HG02610 (cell line): ENCODE results near the gene ZNFX1.

Experiments
- ATAC-seq: cut with Tn5 transposase; IDR thresholded peaks from one replicate; pipeline ENCODE4 v1.9.1; 2021; ENCODE audit warnings: mild to moderate bottlenecking, moderate library complexity; ENCODE audit not compliant: unreplicated experiment

Gene ZNFX1

GRCh38 chr20:49293122-49293521 is 15.3 kb upstream of the ZNFX1 start:
- no peak for ATAC-seq

- no peak for ATAC-seq
These were observed 14.2 kb upstream of the ZNFX1 start for GRCh38 chr20:49292010-49292409.

- no peak for ATAC-seq
These were observed 13.3 kb upstream of the ZNFX1 start for GRCh38 chr20:49291200-49291599.

- ATAC-seq: no peak
These were observed 12.8 kb upstream of the ZNFX1 start for GRCh38 chr20:49290608-49291191.

GRCh38 chr20:49288784-49289696 is 11.2 kb upstream of the ZNFX1 start:
- ATAC-seq: no peak

GRCh38 chr20:49288250-49288751 is 10.4 kb upstream of the ZNFX1 start:
- ATAC-seq: no peak

GRCh38 chr20:49287555-49288249 is 9.8 kb upstream of the ZNFX1 start:
- ATAC-seq: no peak

- ATAC-seq: no peak
These were observed 9.1 kb upstream of the ZNFX1 start for GRCh38 chr20:49286689-49287551.

GRCh38 chr20:49285813-49286494 is 8.1 kb upstream of the ZNFX1 start:
- no peak for ATAC-seq

- no peak for ATAC-seq
These were observed 7.4 kb upstream of the ZNFX1 start for GRCh38 chr20:49285233-49285668.

GRCh38 chr20:49284818-49285217 is 7.0 kb upstream of the ZNFX1 start:
- no peak for ATAC-seq

- ATAC-seq: no peak
These were observed 6.1 kb upstream of the ZNFX1 start for GRCh38 chr20:49283703-49284625.

- ATAC-seq: no peak
These were observed 5.4 kb upstream of the ZNFX1 start for GRCh38 chr20:49283176-49283702.

GRCh38 chr20:49282584-49283171 is 4.8 kb upstream of the ZNFX1 start:
- no peak for ATAC-seq

- no peak for ATAC-seq
These were observed 4.1 kb upstream of the ZNFX1 start for GRCh38 chr20:49281913-49282467.

GRCh38 chr20:49281059-49281912 is 3.4 kb upstream of the ZNFX1 start:
- no peak for ATAC-seq

GRCh38 chr20:49280463-49281058 is 2.7 kb upstream of the ZNFX1 start:
- ATAC-seq: no peak
